Cardiac fibroblast (primary cell): Measurements from ENCODE around the gene CHRDL1.

Source experiments
- DNase-seq, 2 donors: peaks; one replicate each; pipeline versions ENCODE4 v3.0.0 to v3.0.0-alpha.2; 2010; ENCODE audit warnings: low read depth in 2 of 2
- H3K4me3 ChIP-seq, 2 donors: replicated peaks in 1 of 2; 1 replicate in 1 of 2; 2 replicates in 1 of 2; pipeline ENCODE4 v1.5.1; 2011; ENCODE audit warnings: low read depth in 2 of 2, low read length in 2 of 2, mild to moderate bottlenecking in 2 of 2, moderate library complexity in 1 of 2
- CTCF ChIP-seq: IDR thresholded peaks from one replicate; pipeline ENCODE4 v1.5.1; 2011; ENCODE audit warnings: low read depth, mild to moderate bottlenecking, low read length, inconsistent platforms

CHRDL1 gene

DNA sequence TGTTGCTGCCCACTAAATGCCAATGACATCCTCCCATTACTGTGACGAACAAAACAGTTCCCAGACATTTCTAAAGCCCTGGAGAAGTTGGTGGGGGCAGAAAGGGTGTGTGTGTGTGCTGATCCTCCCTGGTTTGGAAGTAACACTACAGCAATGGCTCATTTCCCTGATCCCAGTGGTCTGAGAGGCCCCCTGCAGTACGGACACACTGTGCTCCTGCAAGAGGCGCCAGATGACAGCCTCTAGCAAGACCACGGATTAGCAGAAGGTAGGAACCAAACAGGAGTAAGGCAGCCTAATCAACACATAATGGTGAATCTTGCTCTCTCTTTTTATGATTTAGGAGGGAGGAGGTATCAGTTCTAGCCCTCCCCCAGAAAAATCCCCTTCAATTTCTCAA, 49.6 kb downstream of the CHRDL1 start:
- DNase-seq: no peak
- TF ChIP-seq CTCF: no peak
- H3K4me3 ChIP-seq: no peak overlapping the region

DNA sequence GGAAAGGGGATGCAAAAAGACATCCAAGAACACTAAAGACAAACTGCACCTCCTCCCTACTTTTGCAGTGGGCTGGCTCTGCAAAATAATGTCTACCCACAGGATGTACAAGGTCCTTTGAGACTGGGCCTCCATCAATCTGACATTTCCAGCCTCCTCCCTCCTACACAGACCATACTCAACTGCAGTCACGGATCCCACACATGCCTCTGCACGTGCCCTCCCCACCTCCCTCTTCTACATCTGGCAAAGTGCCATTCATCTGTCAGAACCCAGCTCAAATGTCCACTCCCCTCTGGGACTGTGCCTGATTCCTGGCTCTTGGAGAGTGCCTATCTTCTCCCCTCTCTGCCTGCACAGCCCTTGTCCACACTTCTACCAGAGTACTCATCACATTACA, 50.3 kb downstream of the CHRDL1 start:
- no peak overlapping the region for H3K4me3 ChIP-seq
- no peak for TF ChIP-seq CTCF
- DNase-seq: no peak

DNA sequence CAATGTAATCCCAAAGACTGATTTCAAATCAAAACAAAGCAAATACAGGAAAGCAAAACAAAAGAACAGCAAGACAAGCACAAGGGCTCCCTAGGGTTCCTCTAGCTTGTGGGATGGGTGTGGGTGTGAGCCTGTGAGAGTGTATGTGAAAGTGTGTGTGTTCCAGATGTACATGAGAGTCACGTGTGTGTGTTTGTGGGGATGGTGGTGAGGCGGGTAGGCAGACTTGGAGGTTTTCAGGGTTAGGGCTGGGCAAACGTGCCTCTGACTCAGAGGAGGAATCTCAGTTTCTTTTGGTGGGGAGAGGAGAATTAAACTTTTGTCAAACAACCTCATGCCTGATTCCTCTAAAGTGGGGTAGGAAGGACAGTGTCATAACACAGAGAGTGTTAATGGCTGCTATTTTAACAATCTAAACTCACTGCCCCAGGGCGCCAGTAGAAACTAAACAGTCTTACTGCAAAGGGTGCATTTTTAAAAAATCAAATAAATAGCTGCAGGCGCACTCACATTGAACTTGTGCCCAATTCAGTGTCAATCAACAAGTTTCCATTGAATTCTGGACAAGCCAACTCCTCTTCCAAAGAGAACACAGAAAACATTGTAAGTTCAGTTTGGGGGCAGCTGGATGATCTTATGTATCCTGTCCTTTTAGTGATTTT, 51.8 kb downstream of the CHRDL1 start:
- TF ChIP-seq CTCF: no peak
- no peak for DNase-seq
- no peak overlapping the region for H3K4me3 ChIP-seq

DNA sequence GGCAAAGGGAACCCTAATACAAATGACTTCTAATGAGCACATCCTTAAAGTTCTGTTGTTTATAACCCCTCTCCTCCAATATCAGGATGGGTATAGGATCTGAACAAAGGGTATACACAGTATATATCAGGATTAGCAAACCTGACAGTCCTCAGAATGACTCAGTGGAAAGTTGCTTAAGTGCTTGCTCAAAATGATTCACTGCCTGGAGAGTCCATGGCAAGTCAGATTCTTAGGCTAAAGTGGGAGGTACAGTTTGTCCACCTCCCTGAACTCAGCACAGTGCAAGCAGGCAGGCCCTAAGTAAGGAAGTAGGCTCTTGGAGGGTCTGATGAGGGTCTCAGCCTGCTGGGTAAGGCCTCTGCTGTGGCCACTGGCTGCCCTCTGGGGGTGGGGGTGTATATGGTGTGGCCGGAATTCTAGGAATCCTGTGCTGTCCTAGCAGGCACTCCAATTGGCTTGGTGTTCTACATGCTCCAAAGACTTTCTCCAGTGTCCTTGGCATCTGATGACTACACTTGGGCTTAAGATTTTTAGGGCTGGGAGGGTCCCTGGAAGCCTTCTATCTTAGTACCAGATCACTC, 54.3 kb downstream of the CHRDL1 start:
- peak; percentile 29 to 58 for DNase-seq
- TF ChIP-seq CTCF: no peak

DNA sequence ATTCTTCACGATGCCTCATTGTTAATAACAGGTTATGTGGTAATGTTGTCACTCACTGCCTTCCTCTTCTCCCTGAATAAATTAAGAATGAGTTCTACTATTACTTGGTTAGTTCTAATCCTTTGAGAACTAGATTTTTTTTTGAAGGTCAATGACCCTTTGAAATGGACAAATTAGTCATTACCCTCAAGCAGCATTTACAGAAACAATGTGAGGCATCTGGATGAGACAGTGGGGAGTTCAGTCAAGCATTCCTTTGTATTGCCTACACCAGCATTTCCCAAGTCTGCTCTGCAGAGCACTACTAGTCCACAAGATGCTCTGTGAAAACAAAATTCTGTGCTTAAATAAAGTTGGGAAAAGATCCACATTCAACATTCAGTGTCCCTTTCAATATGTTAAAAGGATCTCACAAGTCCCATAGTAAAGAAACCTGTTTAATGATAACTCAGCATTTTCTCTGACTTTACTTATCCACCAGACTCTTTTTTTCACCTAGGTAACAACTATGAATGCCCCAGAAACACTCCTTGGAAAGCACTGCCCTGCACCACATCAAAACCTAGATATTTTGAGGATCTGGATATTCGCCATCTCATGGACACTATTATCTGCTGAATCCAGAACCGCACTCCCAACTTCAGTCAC, 60.6 kb downstream of the CHRDL1 start:
- TF ChIP-seq CTCF: no peak
- no peak overlapping the region for H3K4me3 ChIP-seq
- DNase-seq: peak; percentile 41 to 68

More for the DNA sequence above, 54.3 kb downstream of the CHRDL1 start:
- H3K4me3 ChIP-seq: no peak overlapping the region

- H3K4me3 ChIP-seq: no peak overlapping the region
- TF ChIP-seq CTCF: no peak
- no peak for DNase-seq
These were observed 61.3 kb downstream of the CHRDL1 start for GRCh38 chrX:110734271-110734670.
